NCI-H1417 (cell line): ENCODE results near the gene FCGR3B.
"Not testable (repeated sequence)": the region's sequence is repeated elsewhere in the genome, so short reads cannot be mapped to it uniquely, and the experiment has no call there.

Source experiments
- DNase-seq, 3 experiments: peaks; one replicate each; lab custom pipeline; 2025; lab: John Stamatoyannopoulos, UW

Gene FCGR3B

DNA sequence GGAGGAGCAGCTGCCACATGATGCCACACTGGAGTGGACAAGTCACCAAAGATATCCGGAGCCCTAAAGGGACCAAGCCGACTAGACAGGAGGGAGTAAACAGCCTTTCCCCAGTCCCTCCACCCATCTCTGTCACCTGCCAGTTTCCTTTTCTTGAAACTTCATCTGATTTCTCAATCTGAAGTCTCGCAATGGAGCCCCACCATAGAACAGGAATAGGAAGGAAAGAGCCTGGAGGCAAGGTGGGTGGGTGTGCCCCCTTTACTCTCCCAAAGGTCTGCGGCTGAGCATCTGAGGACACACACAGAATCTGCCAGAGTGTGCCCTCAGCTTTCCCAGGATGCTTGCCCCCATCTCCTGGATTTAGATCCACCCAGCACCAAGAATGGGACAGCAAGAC is at the start of gene FCGR3B:
Gene FCGR3B (minus strand): TSS at position 101 of the 400 bp plus-strand sequence. CDS start 82 bp downstream, at position 19.
- DNase-seq, result no peak

DNA sequence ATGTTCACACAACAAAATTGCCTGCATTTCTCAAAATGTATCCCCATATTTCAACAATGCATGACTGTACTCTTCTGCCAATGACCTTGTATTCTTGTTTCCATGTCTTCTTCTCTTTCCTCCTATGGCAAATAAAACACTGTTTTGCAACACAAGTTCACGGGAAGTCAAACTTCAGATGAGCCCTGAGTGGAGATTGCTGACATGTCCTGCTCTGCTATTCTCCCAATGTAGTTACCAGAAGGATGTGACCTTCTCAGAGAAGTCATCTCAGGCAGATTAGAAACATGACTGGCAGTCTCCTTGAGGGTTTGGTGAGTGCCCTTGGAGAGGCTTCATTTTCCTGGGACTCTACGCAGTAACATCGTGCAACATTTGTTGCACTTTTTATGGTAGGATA is 47.5 kb upstream of the FCGR3B start:
- DNase-seq, result no peak

DNA sequence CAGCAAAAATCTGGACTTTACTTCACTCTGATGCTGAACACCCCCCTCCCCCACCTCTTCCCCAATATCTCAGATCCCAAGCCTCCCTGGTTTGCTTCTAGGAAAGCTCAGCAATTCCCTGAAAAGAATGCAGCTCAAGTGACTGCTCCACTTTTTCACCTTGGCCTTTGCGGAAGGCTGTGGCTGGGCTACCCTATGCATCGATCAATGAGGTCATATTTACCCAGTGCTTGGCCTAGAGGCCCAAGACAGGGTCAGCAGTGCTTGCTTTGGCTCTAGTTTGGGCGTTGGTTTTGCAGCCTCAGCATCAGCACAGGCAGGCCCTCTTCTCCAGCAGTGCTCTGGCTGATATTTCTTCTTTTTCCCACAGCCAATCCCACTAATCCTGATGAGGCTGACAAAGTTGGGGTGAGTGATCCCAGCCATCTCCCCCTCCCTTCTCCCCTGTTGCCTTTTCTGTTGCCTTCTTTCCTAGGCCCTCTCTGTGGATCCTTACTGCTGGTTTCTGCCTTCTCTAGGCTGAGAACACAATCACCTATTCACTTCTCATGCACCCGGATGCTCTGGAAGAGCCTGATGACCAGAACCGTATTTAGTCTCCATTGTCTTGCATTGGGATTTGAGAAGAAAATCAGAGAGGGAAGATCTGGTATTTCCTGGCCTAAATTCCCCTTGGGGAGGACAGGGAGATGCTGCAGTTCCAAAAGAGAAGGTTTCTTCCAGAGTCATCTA is 46.1 kb upstream of the FCGR3B start:
- DNase-seq, result no peak

DNA sequence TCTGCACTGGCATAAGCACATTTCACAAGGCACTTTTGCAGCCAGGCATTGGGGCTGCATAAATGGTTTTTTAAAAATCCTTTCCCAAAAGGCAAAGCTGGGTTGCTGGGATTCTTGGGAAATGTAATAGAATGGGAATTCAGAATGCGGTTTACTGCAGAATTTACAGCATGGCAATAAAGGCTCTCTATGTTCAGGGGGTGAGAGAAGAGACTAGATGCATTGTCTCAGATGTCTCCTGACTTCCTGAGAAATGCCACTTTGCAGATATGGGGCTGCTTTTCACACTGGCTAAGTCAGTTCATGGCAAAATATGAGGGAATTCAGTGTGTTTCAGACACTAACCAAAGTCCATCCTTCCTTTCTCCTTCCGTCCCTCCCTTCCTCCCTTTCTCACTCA is 45.5 kb upstream of the FCGR3B start:
- no peak for DNase-seq

DNA sequence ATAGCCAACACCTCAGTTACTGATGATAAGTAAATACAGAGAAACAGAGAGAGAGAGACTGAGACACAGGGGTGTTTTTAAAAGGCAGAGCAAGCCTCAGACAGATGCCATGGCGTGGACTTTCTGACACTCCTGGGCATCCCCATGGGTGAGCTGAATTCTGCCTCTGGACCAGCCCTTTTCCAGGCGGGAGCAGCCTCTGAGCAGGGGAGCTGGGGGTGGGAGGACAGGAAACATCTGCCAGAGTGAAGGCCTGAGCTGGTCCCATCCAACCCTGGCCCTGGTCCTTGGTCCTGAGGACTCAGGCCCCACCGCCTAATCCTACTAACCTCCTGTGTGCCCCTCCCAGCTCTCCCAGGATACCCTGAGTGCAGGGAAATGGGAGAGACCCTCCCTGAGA is 43.9 kb upstream of the FCGR3B start:
- DNase-seq, result not testable (repeated sequence)

DNA sequence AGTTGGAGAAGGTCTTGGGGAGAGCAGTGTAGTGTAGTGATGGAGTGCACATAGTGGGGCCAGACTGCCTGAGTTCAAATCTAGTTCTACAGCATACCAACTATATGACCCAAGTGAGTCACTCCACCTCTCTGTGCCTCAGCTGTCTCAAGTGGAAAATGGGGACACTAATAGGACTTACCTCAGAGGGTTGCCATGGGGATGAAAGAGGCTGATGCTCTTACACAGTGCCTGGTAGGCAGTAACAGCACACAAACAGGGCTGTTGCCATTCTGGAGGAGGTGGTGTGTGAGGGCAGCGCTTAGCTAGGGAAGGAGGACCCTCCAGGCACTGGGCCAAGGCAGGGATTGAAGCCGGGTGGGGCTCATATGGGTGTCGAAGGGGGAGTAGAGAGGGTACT is 43.5 kb upstream of the FCGR3B start:
- DNase-seq, result not testable (repeated sequence)

DNA sequence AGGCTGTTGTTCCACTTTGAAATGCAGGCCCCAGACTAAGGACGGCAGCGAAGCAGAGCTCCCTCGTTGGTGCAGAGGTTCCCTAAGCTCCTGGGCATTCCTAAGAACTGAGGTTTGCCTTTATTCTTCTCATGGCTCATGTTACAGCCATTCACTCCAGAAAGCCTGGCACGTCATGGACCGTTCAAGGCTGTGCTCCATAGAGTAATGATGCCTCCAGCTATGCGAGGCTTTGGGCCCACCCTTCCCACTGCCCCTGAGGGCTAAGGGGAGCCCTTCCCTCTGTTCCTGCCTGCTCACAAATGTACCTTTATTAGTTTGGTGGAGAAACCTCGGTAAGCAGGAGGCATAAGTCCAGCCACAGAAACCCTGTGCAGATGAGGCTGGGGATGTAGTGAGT is 42.5 kb upstream of the FCGR3B start:
- DNase-seq, result not testable (repeated sequence)

DNA sequence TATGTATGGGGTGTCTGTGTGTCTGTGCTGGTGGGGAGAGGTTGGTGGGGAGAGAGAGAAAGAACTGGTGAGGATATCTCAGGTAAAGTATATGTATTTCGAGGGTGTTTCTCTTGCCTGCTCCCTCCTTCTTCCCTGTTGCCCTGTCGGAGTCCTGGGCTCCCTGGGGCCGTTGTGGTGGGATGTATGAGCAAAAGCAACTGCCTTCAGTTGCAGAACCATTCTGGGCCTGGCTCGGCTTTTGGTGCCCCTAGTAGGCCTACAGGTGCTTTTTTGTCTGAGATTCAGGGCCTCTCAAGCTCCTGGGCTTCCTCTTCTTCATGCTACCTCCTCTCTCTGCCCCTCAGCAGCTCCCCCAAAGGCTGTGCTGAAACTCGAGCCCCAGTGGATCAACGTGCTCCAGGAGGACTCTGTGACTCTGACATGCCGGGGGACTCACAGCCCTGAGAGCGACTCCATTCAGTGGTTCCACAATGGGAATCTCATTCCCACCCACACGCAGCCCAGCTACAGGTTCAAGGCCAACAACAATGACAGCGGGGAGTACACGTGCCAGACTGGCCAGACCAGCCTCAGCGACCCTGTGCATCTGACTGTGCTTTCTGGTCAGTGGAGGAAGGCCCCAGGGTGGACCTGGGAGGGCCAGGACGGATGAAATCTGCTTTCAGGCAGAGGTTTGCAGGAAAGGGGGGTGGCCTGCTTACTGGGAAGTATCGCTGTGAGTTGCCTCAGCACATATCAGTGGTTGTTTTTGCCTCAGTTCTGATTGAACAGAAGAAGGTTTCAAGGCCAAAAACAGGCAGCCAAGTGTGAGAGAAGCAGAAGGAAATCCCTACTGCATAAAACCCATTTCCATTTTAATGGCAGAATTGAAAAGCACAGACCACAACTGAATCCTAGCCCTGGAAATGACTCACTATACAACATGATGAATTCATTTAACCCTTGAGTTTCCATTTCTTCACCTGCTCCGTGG is 40.4 kb upstream of the FCGR3B start:
- DNase-seq, result not testable (repeated sequence)

DNA sequence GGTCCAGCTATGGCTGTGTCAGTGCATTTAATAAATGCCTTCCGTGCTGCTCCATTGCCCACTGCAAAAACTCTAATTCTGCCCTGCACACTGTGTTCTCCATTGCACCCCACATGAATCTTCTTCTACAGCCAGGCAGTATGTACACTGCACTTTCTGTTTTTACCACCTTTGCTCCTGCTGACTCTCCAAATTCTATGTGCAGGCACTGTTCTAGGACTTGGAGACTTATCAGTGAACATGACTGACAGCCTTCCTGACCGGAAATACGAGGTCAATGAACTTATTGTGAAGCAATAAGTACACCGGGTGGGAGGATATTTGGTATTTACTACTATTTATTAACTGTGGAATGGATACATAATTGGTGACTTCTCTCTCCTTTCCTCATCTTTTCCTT is 33.7 kb upstream of the FCGR3B start:
- DNase-seq, result not testable (repeated sequence)

DNA sequence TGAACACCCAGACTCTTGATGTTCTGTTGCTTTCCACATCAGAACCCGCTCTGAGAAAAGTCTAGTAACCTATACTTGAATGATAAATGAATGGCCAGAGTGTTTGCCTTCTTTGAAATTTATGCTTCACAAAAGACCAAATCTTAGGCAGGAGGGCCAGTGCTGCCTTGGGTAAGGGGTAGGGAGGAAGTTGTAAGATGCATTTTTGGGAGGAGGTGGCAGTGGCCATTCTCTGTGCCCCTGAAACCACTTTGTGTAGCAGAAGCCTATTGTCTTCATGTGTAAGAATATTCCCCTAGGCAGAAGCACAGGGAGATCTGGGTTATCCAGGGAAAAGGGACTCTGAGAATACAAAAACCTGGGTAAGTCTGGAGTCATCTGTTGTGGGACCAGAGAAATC is 32.6 kb upstream of the FCGR3B start:
- not testable (repeated sequence) for DNase-seq

DNA sequence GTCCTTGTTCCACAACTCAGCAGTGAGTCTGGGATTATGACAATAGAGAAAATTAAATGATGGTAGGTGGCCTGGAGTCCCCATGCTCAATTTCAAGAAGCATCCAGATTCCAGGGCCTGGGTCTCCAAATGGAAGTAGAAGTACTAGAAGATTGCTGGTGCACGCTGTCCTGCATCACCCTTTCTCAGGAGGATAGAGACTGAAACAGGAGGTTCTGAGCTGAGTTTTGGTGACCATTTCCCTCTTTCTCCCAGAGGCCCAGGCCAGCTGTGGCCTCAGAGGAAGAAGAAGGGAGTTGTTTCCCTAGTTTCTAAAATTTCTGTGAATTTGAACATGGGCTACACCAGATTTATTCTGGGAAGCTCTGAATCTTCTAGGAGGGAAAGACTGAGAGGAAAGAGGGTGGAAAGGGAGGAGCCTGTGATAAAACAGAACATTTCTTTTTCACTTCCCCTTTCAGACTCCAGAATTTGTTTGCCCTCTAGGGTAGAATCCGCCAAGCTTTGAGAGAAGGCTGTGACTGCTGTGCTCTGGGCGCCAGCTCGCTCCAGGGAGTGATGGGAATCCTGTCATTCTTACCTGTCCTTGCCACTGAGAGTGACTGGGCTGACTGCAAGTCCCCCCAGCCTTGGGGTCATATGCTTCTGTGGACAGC is 31.8 kb upstream of the FCGR3B start, which contains the start of gene FCGR2B:
Gene FCGR2B (plus strand): TSS at position 460 of the 656 bp plus-strand sequence. CDS start 99 bp downstream, at position 559.
- not testable (repeated sequence) for DNase-seq

DNA sequence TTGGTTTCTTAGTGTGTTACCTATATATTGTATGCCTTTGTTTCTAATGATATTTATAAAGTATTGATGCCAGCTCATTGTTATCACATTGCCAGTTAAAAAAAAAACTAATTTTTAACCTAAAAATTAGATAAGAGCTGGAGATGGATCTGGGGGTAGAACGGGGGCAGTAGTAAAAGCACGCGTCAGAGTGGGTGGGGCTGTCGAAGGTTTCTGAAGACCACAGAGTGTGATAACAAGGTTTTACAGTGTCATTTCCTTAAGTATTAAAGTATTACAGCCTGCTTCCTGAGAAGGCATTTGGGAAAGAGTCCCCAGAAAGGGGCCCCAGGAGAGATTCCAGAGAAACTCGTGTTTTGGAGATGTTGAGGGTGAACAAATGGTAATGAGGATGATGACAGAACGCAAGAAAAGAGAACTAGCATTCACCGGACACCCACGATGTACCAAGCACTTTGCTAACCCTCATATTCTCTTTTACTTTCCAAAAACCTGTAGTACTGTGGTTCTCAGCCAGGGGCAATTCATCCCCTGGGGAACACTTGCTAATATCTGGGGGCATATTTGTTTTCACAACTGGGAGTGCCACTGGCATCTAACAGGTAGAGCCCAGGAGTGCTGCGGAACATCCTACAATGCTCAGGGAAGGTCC is 30.8 kb upstream of the FCGR3B start:
- not testable (repeated sequence) for DNase-seq

DNA sequence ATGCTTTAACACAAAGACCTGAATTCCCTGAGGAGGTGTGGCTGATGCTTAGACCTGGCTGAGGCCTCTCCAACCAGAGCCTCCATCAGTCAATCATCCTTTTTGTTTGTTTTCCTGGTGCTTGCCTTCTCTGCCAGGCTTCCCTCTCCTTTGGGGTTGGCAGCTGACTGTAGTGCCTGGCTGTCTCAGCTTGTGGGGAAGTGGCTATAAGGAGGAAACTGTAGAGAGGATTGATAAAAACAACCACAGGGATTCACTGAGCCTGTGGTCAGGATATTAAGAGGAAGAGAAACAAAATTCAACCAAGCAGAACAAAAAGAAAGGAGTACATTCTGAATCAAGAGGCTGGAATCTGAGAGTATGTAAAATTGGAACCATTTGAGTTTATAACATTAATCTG is 27.5 kb upstream of the FCGR3B start:
- DNase-seq, result not testable (repeated sequence)

DNA sequence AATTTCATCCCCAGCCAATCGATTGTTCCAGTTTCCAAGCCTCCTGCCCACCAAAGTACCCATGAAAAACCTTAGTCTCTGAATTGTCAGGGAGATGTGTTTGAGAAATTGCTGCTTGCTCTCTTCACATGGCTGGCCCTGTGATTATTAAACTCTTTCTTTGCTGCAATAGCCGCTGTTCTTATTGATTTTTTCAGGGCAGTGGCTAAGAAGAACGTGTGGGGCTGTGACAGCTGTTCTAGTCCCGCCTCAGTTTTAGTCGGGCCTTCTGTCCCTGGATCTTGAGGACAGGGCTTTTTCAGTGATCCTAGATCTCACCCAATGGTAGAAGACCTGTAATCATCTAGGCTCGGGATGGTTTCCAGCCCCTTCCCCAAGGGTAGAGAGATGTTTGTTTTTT is 23.0 kb upstream of the FCGR3B start:
- not testable (repeated sequence) for DNase-seq

DNA sequence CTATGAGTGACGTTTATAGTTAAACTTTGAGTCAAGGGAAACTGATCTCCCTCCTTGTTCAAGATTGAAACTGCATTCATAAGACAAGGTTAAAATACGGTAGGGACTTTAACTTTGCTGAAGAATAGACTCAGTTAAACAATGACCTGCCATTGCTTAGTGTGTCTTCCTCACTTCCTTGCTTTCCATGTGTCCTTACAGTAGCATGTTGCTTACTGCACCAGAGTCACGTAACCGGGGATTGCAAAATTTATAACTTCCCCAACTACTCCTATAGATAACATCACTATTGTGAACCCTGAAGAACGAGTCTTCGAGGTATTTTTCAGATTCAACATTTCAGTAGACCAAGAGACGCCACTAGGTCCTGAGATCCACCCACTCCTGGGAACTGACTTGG is 22.6 kb upstream of the FCGR3B start:
- DNase-seq, result not testable (repeated sequence)

DNA sequence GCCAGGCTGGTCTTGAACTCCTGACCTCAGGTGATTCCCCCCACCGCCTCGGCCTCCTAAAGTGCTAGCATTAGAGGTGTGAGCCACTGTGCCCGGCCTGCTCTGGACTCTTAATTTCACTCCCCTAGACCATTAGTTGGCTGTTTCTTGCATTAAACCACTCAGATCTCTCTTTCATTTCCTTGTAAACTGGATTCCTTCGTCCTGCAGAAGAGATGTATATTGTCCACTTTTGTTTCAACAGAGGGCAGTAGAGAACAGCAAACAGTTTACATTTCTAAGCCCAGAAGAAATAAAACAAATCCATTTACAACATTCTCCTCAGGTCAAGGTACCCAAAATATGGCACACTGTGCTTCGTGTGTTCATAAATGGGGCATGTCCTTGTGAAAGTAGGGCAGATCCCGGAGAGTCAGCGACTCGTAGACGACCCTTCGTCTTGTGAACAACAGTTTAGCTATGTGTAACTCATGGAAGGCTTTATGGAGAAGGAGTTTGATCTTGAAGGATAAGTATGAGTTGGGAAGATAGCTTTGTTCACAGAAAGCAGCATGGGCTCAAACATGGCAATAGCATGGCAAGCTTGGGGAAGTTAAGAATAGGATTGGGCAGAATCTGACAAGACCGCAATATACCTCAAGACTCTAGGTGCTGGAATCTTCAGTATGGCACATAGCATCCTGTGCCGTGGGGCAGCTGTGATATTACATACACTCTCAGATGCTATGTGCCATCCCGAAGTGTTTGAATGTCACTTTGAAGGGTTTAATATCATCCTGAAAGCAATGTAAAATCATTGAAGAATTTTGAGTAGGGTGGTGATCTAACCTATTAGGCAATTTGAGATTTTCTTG is 16.8 kb upstream of the FCGR3B start:
- peak in 2 of 3 experiments; percentile 6 to 37 for DNase-seq

DNA sequence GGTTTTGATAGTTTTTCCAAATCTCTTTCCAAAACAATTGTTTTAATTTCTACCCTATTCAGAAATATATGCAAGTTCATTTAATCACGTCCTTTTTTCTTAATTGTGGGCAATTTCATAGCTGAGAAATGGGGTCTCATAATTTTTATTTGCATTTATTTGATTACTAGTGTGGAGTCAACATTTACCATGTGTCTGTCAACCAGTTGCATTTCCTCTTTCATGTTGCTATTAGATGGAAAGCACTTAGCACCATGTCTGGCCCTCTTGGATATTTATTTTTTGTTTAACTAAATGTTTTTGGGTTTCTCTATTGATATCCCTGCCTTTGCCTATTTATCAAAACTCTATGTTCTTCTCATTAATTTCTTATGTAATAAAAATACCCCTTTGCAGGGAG is 13.9 kb upstream of the FCGR3B start:
- not testable (repeated sequence) for DNase-seq

DNA sequence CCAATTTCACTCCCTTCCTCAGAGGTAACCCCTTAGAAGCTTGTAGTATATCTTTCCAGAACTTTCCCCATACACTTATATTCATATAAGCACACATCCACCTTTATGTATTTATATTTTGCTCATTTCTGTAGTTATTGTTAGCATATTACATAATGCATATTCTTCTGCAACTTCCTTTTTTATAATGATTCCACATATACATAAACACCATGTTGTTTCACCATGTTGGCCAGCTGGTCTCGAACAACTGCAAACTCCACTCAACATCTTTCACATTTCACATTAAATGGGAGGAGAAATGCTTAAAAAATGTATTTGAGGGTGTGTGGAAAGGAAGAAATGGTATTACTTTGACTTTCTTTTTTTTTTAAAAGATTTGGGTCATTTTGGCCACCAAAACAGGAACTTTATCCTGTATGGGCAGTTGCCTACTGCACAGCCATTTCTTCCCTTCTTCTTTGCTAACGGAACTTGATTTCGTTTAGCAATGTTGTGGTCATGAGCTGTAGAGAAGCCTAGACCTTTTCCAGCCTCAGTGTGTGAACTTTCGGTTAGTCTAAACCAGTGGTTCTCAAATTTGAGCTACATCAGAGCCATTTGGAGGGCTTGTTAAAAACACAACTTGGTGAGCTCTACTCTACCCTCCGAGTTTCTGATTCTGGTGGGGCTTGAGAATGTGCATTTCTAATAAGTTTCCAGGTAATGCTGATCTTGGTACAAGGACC is 12.7 kb upstream of the FCGR3B start:
- DNase-seq, result not testable (repeated sequence)

DNA sequence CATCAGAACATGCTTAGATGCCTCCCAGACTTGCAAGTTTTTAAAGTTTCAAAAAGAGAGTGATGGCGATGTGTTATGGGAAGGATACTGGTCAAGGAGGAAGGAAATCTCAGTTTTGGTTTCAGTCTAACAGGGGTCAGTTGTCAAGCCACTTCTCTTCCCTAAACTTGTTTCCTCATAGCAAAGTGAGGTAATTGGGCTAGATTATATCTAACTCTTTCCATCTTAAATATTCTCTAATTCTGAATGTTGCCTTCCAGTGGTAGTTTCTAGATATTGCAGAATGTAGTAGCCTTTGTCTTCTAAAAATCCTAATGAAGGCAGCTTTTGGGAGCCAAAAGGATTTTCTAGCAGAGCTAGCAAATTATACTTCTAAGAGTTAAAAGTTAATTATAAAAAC is 11.7 kb upstream of the FCGR3B start:
- not testable (repeated sequence) for DNase-seq

DNA sequence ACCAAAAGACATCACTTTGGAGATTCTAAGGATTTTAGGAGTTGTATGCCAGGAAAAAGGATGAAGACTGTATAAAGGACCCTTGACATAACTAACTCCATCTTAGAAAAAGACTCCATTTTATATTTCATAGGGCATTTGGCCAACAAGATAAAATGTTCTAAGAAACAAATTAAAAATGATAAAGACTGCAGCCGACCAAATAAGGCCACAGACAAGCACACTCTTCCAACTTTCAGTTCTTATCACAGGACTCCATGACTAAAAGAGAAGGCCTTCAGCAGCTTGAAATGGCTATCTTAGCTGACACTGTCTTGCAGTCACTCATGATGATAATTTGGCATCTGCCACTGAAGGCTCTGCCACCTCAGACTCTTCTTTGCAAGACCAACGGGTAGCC is 8.2 kb upstream of the FCGR3B start:
- DNase-seq, result not testable (repeated sequence)
